PFSK-1 (cell line): ENCODE data around the gene EVI5L.

Experiments used
- FOXP2 ChIP-seq: optimal IDR thresholded peaks from 2 replicates; pipeline ENCODE3; 2011; ENCODE audit warnings: borderline replicate concordance, control low read depth, inconsistent platforms; ENCODE audit not compliant: insufficient read depth; ENCODE audit errors: extremely low read length, extremely low read depth
- POLR2AphosphoS5 ChIP-seq: IDR thresholded peaks from 2 replicates; pipeline ENCODE4 v1.6.1; 2012; ENCODE audit warnings: low read depth, mild to moderate bottlenecking, control low read depth, low read length, moderate library complexity
- SIN3A ChIP-seq: IDR thresholded peaks from 2 replicates; pipeline ENCODE4 v1.6.1; 2012; ENCODE audit warnings: mild to moderate bottlenecking, low read length, moderate library complexity, borderline replicate concordance; ENCODE audit not compliant: insufficient read depth
- TAF1 ChIP-seq: IDR thresholded peaks from 2 replicates; pipeline ENCODE4 v1.6.1; 2012; ENCODE audit warnings: low read length, control low read depth, borderline replicate concordance; ENCODE audit not compliant: insufficient read depth
- TF ChIP-seq, protein P1 (sequence below), 2 experiments: IDR thresholded peaks; 2 replicates each; pipeline versions ENCODE4 v1.6.1 to v1.8.0; 2011 to 2012; ENCODE audit warnings: low read depth in 2 of 2, low read length in 2 of 2, control low read depth in 1 of 2, inconsistent platforms in 1 of 2, mild to moderate bottlenecking in 1 of 2, moderate library complexity in 1 of 2; ENCODE audit not compliant: insufficient read depth in 1 of 2

DNA sequence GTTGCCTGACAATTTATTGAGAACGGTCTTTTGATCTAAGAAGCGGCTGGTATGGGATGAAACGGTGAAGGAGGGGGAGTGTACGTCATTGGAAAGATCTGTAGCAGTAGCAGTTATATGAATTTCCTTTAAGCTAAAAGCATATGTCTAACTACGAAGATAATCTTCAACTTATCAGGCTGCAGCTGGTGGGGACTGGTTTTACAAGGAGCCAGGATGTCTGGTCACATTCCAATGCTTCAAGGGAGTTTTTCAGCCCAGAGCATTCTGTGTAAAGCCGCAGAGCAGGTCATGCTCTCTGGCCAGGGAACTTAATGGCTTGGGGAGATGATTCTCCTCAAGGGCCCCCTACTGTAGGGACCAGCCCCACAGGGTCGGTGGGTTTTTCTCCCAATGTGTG lies 37.7 kb upstream of the EVI5L start:
- no peak for TF ChIP-seq POLR2AphosphoS5
- TF ChIP-seq TAF1, result no peak
- TF ChIP-seq, protein P1, sequence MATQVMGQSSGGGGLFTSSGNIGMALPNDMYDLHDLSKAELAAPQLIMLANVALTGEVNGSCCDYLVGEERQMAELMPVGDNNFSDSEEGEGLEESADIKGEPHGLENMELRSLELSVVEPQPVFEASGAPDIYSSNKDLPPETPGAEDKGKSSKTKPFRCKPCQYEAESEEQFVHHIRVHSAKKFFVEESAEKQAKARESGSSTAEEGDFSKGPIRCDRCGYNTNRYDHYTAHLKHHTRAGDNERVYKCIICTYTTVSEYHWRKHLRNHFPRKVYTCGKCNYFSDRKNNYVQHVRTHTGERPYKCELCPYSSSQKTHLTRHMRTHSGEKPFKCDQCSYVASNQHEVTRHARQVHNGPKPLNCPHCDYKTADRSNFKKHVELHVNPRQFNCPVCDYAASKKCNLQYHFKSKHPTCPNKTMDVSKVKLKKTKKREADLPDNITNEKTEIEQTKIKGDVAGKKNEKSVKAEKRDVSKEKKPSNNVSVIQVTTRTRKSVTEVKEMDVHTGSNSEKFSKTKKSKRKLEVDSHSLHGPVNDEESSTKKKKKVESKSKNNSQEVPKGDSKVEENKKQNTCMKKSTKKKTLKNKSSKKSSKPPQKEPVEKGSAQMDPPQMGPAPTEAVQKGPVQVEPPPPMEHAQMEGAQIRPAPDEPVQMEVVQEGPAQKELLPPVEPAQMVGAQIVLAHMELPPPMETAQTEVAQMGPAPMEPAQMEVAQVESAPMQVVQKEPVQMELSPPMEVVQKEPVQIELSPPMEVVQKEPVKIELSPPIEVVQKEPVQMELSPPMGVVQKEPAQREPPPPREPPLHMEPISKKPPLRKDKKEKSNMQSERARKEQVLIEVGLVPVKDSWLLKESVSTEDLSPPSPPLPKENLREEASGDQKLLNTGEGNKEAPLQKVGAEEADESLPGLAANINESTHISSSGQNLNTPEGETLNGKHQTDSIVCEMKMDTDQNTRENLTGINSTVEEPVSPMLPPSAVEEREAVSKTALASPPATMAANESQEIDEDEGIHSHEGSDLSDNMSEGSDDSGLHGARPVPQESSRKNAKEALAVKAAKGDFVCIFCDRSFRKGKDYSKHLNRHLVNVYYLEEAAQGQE (IDR thresholded peaks at IDR 0.05; ENCODE audit: insufficient read depth in 1 of 2, low read depth in 2 of 2, low read length in 2 of 2), result no peak
- no peak for TF ChIP-seq SIN3A
- TF ChIP-seq FOXP2, result no peak
